ENCODE measurements around the gene CDC34. TPM values are rescaled to one million over a fixed set of nuclear protein-coding genes. Genes with fewer than 3 reads are reported as not detected.

The CDC34 gene, protein sequence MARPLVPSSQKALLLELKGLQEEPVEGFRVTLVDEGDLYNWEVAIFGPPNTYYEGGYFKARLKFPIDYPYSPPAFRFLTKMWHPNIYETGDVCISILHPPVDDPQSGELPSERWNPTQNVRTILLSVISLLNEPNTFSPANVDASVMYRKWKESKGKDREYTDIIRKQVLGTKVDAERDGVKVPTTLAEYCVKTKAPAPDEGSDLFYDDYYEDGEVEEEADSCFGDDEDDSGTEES
- 142 and 265 TPM in 2 replicates for total RNA-seq

DNA sequence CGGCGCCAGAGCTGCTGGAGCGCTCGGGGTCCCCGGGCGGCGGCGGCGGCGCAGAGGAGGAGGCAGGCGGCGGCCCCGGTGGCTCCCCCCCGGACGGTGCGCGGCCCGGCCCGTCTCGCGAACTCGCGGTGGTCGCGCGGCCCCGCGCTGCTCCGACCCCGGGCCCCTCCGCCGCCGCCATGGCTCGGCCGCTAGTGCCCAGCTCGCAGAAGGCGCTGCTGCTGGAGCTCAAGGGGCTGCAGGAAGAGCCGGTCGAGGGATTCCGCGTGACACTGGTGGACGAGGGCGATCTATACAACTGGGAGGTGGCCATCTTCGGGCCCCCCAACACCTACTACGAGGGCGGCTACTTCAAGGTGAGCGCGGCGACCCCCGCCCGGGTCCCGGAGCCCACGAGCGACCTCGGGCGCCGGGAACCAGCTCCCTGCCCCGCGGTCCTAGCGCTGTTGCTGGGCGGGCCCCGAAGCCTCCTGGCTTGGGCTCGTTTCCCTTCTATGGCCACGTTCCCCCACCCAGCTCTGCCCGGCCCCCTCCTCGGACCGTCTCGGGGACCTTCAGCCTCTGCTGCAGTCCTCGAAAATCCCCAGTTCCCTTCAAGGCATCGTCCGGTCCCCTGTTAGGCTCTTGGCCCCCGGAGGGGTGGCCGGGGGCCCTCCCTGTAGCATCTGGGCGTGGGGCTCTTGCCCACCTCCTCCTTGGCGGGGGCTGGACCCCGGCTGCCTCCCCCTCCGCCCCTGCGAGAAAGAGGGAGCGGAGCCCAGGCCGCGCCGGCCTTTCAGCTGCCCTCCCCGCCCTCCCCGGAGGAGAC, at the start of gene CDC34:
Gene CDC34 (plus strand): TSS at position 8 of the 808 bp plus-strand sequence. CDS start 172 bp downstream, at position 180.
- peak within 1 kb of the TSS; percentile 97 for H3K4me3 ChIP-seq (ENCODE audit: low read depth, low read length)
- DNase-seq (ENCODE audit: low read depth) = no peak
- TF ChIP-seq CTCF (conservative IDR thresholded peaks at IDR 0.05; ENCODE audit: low read depth, low read length) = no peak

GRCh38 chr19:482186-483041, 49.1 kb upstream of the CDC34 start:
- H3K4me3 ChIP-seq (ENCODE audit: low read depth, low read length) = no peak overlapping the region
- TF ChIP-seq CTCF (conservative IDR thresholded peaks at IDR 0.05; ENCODE audit: low read depth, low read length) = peak; percentile 40
- no peak for DNase-seq (ENCODE audit: low read depth)

DNA sequence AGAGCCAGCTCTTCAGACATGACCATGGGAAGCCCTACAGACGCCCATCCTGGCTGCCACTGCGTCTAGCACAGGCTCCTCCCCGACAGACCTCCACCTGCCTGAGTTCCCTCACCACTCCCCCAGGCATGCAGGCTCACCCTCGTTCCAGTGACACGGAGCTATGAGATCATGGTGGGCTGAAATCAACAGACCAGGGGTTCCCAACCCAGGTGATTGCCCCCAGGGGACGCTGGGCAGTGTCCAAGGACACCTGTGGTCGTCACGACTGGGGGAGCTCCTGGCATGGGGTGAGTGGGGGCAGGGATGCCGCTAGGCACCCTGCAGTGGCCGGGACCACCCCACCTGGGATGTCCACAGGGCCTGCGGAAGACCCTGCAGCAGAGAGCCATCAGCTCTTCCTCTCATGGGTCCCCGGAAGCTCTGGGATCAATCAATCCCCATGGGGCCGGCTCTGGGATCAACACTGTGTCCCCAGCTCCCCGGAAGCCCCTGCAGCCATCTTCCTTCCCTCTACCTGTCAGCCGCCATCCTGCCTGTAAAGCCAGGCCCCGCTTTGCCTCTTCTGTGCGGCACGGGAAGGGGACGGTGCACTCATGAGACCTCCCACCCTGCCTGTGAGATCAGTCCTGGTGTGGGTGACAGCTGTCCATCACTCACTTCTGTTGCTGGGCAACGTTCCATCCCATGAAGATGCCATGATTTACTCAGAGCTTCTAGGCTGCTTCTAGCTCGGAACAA, 48.1 kb upstream of the CDC34 start:
- no peak for TF ChIP-seq CTCF (conservative IDR thresholded peaks at IDR 0.05; ENCODE audit: low read depth, low read length)
- DNase-seq (ENCODE audit: low read depth) = no peak
- no peak overlapping the region for H3K4me3 ChIP-seq (ENCODE audit: low read depth, low read length)

GRCh38 chr19:484494-484893, 47.1 kb upstream of the CDC34 start:
- no peak for DNase-seq (ENCODE audit: low read depth)
- H3K4me3 ChIP-seq (ENCODE audit: low read depth, low read length) = no peak overlapping the region
- no peak for TF ChIP-seq CTCF (conservative IDR thresholded peaks at IDR 0.05; ENCODE audit: low read depth, low read length)

DNA sequence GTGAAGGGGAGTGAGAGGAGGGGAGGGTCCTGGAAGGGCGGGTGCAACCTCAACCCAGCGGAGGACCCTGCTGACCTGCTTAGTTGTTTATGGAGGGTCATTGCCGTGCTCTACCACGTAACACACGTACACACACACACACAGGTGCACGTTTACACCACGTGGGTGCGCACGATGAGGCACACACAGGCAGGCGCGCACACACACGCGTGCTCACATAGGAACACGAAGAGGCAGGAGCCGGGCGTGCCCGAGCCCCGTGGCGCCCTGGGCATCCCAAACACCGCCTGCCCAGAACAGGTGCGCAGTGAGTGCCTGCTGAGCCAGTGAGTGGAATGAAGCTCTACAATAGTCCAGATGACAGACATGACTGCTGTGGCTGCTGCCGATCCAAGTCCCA, 46.5 kb upstream of the CDC34 start:
- no peak for DNase-seq (ENCODE audit: low read depth)
- H3K4me3 ChIP-seq (ENCODE audit: low read depth, low read length) = no peak overlapping the region
- TF ChIP-seq CTCF (conservative IDR thresholded peaks at IDR 0.05; ENCODE audit: low read depth, low read length) = no peak

GRCh38 chr19:485583-486236, 45.9 kb upstream of the CDC34 start:
- peak overlapping the region; percentile 18 for H3K4me3 ChIP-seq (ENCODE audit: low read depth, low read length)
- no peak for DNase-seq (ENCODE audit: low read depth)
- TF ChIP-seq CTCF (conservative IDR thresholded peaks at IDR 0.05; ENCODE audit: low read depth, low read length) = no peak
